Fibroblast of mammary gland (primary cell): ENCODE results near the gene RASSF7.

Experiments used
- DNase-seq: peaks from one replicate; pipeline ENCODE4 v3.0.0-alpha.2; 2010; ENCODE audit warnings: low read depth
- H3K4me3 ChIP-seq: 2 replicates; pipeline ENCODE4 v1.5.1; 2011; ENCODE audit warnings: low read depth, mild to moderate bottlenecking, low read length, moderate library complexity; ENCODE audit not compliant: control insufficient read depth
- CTCF ChIP-seq: conservative IDR thresholded peaks from 2 replicates; pipeline ENCODE4 v1.5.1; 2011; ENCODE audit warnings: low read depth, low read length, inconsistent platforms; ENCODE audit not compliant: control insufficient read depth, insufficient read depth

Gene RASSF7

GRCh38 chr11:534396-535209, 26.2 kb upstream of the RASSF7 start:
- DNase-seq = no peak
- peak overlapping the region; percentile 67 for H3K4me3 ChIP-seq
- TF ChIP-seq CTCF = no peak

GRCh38 chr11:535210-535518, 25.6 kb upstream of the RASSF7 start:
- DNase-seq = no peak
- H3K4me3 ChIP-seq = peak overlapping the region; percentile 67
- no peak for TF ChIP-seq CTCF

- TF ChIP-seq CTCF = no peak
- DNase-seq = peak; percentile 90
- peak within 1 kb of the TSS; percentile 67 for H3K4me3 ChIP-seq
Measured at GRCh38 chr11:535519-536454, 25.0 kb upstream of the RASSF7 start, which contains the start of gene HRAS. HRAS (minus strand) TSS chr11:535576.

GRCh38 chr11:536841-537621, 23.7 kb upstream of the RASSF7 start, which contains the start of gene LRRC56:
LRRC56 (plus strand) TSS chr11:537527; CDS start chr11:540685, 3,158 bp downstream.
- H3K4me3 ChIP-seq = peak within 1 kb of the TSS; percentile 13
- DNase-seq = peak; percentile 60
- TF ChIP-seq CTCF = no peak

GRCh38 chr11:537622-538430, 22.9 kb upstream of the RASSF7 start:
- H3K4me3 ChIP-seq = peak overlapping the region; percentile 1
- no peak for TF ChIP-seq CTCF
- DNase-seq = no peak
